Fibroblast of lung (primary cell): ENCODE data around the gene CDH4. TPM values are rescaled to one million over a fixed set of nuclear protein-coding genes. Genes with fewer than 3 reads are reported as not detected.

ENCODE experiments used
- DNase-seq, 2 donors: peaks; one replicate each; pipeline versions ENCODE4 v3.0.0 to v3.0.0-alpha.2; 2010; ENCODE audit warnings: low read depth in 2 of 2
- H2AFZ ChIP-seq: 2 replicates; pipeline ENCODE4 v1.5.1; 2012; ENCODE audit warnings: low read length, control low read depth, inconsistent platforms
- H3K27ac ChIP-seq: 2 replicates; pipeline ENCODE4 v1.5.1; 2011; ENCODE audit warnings: low read length, control low read depth; ENCODE audit not compliant: insufficient read depth
- H3K27me3 ChIP-seq: 2 replicates; pipeline ENCODE4 v1.5.1; 2011; ENCODE audit warnings: mild to moderate bottlenecking, low read length; ENCODE audit not compliant: control insufficient read depth, insufficient read depth
- H3K36me3 ChIP-seq: 2 replicates; pipeline ENCODE4 v1.5.1; 2011; ENCODE audit warnings: low read length; ENCODE audit not compliant: control insufficient read depth, insufficient read depth
- H3K4me1 ChIP-seq: 2 replicates; pipeline ENCODE4 v1.5.1; 2011; ENCODE audit warnings: low read length; ENCODE audit not compliant: control insufficient read depth, insufficient read depth; ENCODE audit errors: extremely low read depth
- H3K4me2 ChIP-seq: 2 replicates; pipeline ENCODE4 v1.5.1; 2011; ENCODE audit warnings: low read length, control low read depth; ENCODE audit not compliant: insufficient read depth; ENCODE audit errors: extremely low read depth
- H3K4me3 ChIP-seq, 4 experiments: fragments of 200-600 bp in 1 of 4; sonication (generic) in 1 of 4; replicated peaks in 1 of 4; 2 replicates each; pipeline ENCODE4 v1.5.1; 2011 to 2016; ENCODE audit warnings: low read length in 4 of 4, low read depth in 3 of 4, mild to moderate bottlenecking in 3 of 4, control low read depth in 2 of 4, inconsistent platforms in 1 of 4, mixed read lengths in 1 of 4; ENCODE audit not compliant: insufficient read depth in 1 of 4; ENCODE audit errors: control extremely low read depth in 1 of 4
- H3K79me2 ChIP-seq: 2 replicates; pipeline ENCODE4 v1.5.1; 2012; ENCODE audit warnings: mild to moderate bottlenecking, low read length, inconsistent platforms; ENCODE audit not compliant: control insufficient read depth, insufficient read depth
- H3K9ac ChIP-seq: 2 replicates; pipeline ENCODE4 v1.5.1; 2011; ENCODE audit warnings: mild to moderate bottlenecking, low read length, control low read depth; ENCODE audit not compliant: insufficient read depth
- H3K9me3 ChIP-seq: 2 replicates; pipeline ENCODE4 v1.5.1; 2012; ENCODE audit warnings: low read depth, low read length; ENCODE audit not compliant: control insufficient read depth, insufficient read depth
- H4K20me1 ChIP-seq: 2 replicates; pipeline ENCODE4 v1.5.1; 2011; ENCODE audit warnings: low read length; ENCODE audit not compliant: control insufficient read depth, insufficient read depth; ENCODE audit errors: extremely low read depth
- EZH2 ChIP-seq: IDR thresholded peaks from 2 replicates; pipeline ENCODE4 v1.5.1; 2012; ENCODE audit warnings: low read length, control low read depth, mild to moderate bottlenecking; ENCODE audit errors: missing control alignments
- polyA plus RNA-seq, 2 donors: library from polyadenylated mRNA; depleted of rRNA in 1 of 2; stranded (reverse) in 1 of 2; unstranded in 1 of 2; fragments of >200 nt; gene quantifications; 2 replicates each; pipeline ENCODE4 v1.2.1, GENCODE V29; 2011 to 2012; ENCODE audit warnings: missing spikeins in 1 of 2
- total RNA-seq: library from RNA; depleted of rRNA; stranded (reverse); fragments of >200 nt; gene quantifications from 2 replicates; pipeline ENCODE4 v1.2.1, GENCODE V29; 2014
- TF ChIP-seq, protein P1 (sequence below), 2 donors: IDR thresholded peaks in 1 of 2; conservative IDR thresholded peaks in 1 of 2; 1 replicate in 1 of 2; 2 replicates in 1 of 2; pipeline ENCODE4 v1.5.1; 2011 to 2012; ENCODE audit warnings: low read length in 2 of 2, control low read depth in 1 of 2, inconsistent platforms in 1 of 2, low read depth in 1 of 2, mild to moderate bottlenecking in 1 of 2

Gene CDH4
- total and polyA plus RNA-seq, 2 donors (not counting 1 experiment from before 2014, with no cell fraction given) = 4.8 to 6.8 TPM

DNA sequence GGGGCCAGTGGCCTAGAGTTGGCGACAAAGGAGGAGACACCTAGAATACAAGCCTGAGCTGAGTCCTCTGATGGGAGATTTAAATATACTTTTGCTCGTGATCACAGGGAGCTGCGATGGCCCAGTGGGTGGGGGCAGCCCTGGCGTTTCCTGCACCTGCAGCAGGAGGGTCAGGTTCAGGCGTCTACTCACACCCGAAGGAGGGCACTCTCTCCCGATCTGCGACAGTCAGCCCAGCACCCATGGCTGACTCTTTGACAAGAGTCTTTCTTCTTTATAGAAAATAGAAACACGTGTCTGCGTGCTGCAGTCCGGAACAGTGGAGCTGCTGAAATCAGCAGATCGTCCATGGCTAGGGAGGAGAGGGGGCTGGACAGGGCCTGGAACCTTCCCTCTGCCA lies 338.2 kb downstream of the CDH4 start:
- Histone ChIP-seq H3K27me3 (no peaks in the 10 kb centered on the region), H3K79me2 (no peaks in the 10 kb centered on the region), H3K4me1 (peaks cover 13% of the 10 kb centered on the region), H3K4me3 (no peak overlapping the region), H3K27ac (no peak overlapping the region), H2AFZ (no peak overlapping the region), H3K9me3 (no peaks in the 10 kb centered on the region), H3K36me3 (no peaks in the 10 kb centered on the region), H4K20me1 (no peaks in the 10 kb centered on the region), H3K9ac (no peak overlapping the region), H3K4me2 (no peak overlapping the region)
- DNase-seq = no peak
- TF ChIP-seq, protein P1, sequence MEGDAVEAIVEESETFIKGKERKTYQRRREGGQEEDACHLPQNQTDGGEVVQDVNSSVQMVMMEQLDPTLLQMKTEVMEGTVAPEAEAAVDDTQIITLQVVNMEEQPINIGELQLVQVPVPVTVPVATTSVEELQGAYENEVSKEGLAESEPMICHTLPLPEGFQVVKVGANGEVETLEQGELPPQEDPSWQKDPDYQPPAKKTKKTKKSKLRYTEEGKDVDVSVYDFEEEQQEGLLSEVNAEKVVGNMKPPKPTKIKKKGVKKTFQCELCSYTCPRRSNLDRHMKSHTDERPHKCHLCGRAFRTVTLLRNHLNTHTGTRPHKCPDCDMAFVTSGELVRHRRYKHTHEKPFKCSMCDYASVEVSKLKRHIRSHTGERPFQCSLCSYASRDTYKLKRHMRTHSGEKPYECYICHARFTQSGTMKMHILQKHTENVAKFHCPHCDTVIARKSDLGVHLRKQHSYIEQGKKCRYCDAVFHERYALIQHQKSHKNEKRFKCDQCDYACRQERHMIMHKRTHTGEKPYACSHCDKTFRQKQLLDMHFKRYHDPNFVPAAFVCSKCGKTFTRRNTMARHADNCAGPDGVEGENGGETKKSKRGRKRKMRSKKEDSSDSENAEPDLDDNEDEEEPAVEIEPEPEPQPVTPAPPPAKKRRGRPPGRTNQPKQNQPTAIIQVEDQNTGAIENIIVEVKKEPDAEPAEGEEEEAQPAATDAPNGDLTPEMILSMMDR (conservative IDR thresholded peaks at IDR 0.05 in 1 of 2, IDR thresholded peaks at IDR 0.05 in 1 of 2; ENCODE audit: low read depth in 1 of 2, low read length in 2 of 2) = no peak
- no peak for TF ChIP-seq EZH2

- Histone ChIP-seq H3K36me3 (no peaks in the 10 kb centered on the region), H3K4me1 (peaks cover 10% of the 10 kb centered on the region), H4K20me1 (no peaks in the 10 kb centered on the region), H2AFZ (no peak overlapping the region), H3K27me3 (no peaks in the 10 kb centered on the region), H3K9ac (no peak overlapping the region), H3K4me3 (no peak overlapping the region), H3K9me3 (no peaks in the 10 kb centered on the region), H3K4me2 (no peak overlapping the region), H3K27ac (no peak overlapping the region), H3K79me2 (no peaks in the 10 kb centered on the region)
- no peak for DNase-seq
- no peak for TF ChIP-seq EZH2
- TF ChIP-seq, protein P1 (conservative IDR thresholded peaks at IDR 0.05 in 1 of 2, IDR thresholded peaks at IDR 0.05 in 1 of 2; ENCODE audit: low read depth in 1 of 2, low read length in 2 of 2) = no peak
These were observed 341.5 kb downstream of the CDH4 start for GRCh38 chr20:61593516-61593915.

- DNase-seq = no peak
- no peak overlapping the region for H3K4me3 ChIP-seq
- no peaks in the 10 kb centered on the region for H3K36me3 ChIP-seq
- H3K9me3 ChIP-seq = no peaks in the 10 kb centered on the region
- H3K9ac ChIP-seq = no peak overlapping the region
- H3K27ac ChIP-seq = no peak overlapping the region
- H3K79me2 ChIP-seq = no peaks in the 10 kb centered on the region
- H3K4me1 ChIP-seq = peaks cover 7% of the 10 kb centered on the region
- no peak for TF ChIP-seq EZH2
- TF ChIP-seq, protein P1 (conservative IDR thresholded peaks at IDR 0.05 in 1 of 2, IDR thresholded peaks at IDR 0.05 in 1 of 2; ENCODE audit: low read depth in 1 of 2, low read length in 2 of 2) = no peak
- no peak overlapping the region for H2AFZ ChIP-seq
- no peak overlapping the region for H3K4me2 ChIP-seq
- no peaks in the 10 kb centered on the region for H4K20me1 ChIP-seq
- no peaks in the 10 kb centered on the region for H3K27me3 ChIP-seq
These were observed 342.1 kb downstream of the CDH4 start for GRCh38 chr20:61594198-61594597.
